Stomach (tissue), 4 donors: ENCODE measurements around the gene DCBLD2.

Experiments
- EP300 ChIP-seq: sonication (generic); formaldehyde crosslinking; IDR thresholded peaks from one replicate; pipeline ENCODE4 v1.6.1; 2017; ENCODE audit warnings: antibody characterized with exemption
- POLR2AphosphoS5 ChIP-seq, 3 donors: sonication (generic); formaldehyde crosslinking; IDR thresholded peaks; one replicate each; pipeline ENCODE4 v1.6.1; 2016; ENCODE audit warnings: antibody characterized with exemption in 3 of 3

DNA sequence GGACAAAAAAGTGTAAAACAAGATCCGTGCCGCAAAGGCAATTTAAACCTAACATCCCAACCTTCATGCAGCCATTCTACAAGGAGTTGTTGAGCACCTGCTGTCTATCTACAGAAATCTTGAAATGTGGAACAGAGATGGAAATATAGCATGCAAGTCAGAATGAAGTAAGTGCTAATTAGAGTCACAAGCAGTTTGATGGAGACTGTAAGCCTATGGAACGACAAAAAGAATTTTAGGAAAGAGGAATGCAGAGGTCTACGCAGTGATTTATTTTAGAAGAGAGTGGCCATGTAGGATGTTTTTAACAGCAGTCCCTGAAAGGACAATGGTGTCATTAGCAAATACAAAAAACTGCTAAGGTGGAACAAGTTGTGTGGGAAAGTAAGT lies 851 bp upstream of the DCBLD2 start:
- TF ChIP-seq POLR2AphosphoS5 (IDR thresholded peaks at IDR 0.05), result no peak
- no peak for TF ChIP-seq EP300
